ENCODE results near the gene WDR18. TPM values are rescaled to one million over a fixed set of nuclear protein-coding genes. Genes with fewer than 3 reads are reported as not detected.
A peak's percentile ranks its signal among the peaks of the same experiment; 100 is the strongest.

WDR18 gene
- total RNA-seq, 2 donors from 2014 or later: 26.5 to 81.5 TPM

DNA sequence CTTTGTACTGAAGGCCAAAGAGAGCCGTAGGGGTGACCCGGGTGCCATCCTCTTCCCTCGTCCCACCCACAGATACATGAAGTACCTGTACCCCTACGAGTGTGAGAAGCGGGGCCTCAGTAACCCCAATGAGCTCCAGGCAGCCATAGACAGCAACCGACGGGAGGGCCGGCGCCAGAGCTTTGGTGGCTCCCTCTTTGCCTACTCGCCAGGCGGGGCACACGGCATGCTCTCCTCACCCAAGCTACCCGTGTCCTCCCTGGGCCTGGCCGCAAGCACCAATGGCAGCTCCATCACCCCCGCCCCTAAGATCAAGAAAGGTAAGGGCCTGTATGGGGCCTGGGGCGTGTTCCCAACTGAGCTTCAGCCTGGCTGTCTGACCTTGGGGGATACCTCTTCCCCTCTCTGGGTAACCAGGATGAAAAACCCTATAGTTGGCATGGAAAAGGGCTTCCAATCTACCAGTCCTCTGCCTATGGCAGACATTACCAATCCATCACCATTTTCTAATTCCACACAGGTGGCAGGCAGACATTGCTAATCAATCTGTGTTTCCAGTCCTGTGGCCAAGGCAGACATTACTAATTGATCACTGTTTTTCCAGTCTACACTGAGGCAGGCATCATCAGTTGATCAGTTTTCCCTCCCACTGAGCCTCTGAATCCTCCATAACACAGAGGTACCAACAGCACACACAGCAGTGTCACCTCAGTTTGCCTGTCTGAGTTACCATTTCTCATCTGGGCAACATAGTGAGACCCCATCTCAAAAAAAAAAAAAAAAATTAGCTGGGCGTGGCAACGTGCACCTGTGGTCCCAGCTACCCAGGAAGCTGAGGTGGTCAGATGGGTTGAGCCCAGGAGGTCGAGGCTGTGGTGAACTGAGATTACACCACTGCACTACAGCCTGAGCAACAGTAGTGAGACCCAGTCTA, 19.1 kb upstream of the WDR18 start:
- no peak overlapping the region for H3K4me3 ChIP-seq
- intact Hi-C loops (cut with DNase I): no loop called here
- no peak for DNase-seq
- H3K9ac ChIP-seq (ENCODE audit: low read depth in 2 of 2, low read length in 2 of 2): no peak overlapping the region
- H3K27me3 ChIP-seq: no peaks in the 10 kb centered on the region
- no peaks in the 10 kb centered on the region for H3K9me3 ChIP-seq
- no peaks in the 10 kb centered on the region for H3K36me3 ChIP-seq
- H3K4me1 ChIP-seq: no peaks in the 10 kb centered on the region
- H3K27ac ChIP-seq: no peak overlapping the region
- TF ChIP-seq CTCF (IDR thresholded peaks at IDR 0.05): no peak

DNA sequence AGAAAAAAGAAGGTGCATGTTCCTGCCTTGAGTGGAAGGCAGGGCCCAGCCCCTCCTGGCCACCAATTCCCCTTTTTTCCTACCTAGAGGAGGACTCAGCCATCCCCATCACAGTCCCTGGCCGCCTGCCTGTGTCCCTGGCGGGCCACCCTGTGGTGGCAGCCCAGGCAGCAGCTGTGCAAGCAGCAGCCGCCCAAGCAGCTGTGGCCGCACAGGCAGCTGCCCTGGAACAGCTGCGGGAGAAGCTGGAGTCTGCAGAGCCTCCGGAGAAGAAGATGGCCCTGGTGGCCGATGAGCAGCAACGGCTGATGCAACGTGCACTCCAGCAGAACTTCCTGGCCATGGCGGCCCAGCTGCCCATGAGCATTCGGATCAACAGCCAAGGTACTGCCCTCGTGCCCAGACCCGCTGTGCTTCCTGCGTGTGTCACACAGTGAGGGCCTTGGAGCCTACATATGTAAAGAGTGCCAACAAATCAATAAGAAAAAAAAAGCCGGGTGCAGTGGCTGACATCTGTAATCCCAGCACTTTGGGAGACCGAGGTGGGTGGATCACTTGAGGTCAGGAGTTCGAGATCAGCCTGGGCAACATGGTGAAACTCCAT, 17.6 kb upstream of the WDR18 start:
- no peaks in the 10 kb centered on the region for H3K27me3 ChIP-seq
- no peak overlapping the region for H3K9ac ChIP-seq (ENCODE audit: low read depth in 2 of 2, low read length in 2 of 2)
- no peak for DNase-seq
- H3K36me3 ChIP-seq: no peaks in the 10 kb centered on the region
- no peak overlapping the region for H3K4me3 ChIP-seq
- intact Hi-C loops (cut with DNase I): no loop called here
- TF ChIP-seq CTCF (IDR thresholded peaks at IDR 0.05): no peak
- no peak overlapping the region for H3K27ac ChIP-seq
- no peaks in the 10 kb centered on the region for H3K4me1 ChIP-seq
- no peaks in the 10 kb centered on the region for H3K9me3 ChIP-seq

GRCh38 chr19:970695-971094, 13.4 kb upstream of the WDR18 start:
- peak; percentile 18 for TF ChIP-seq CTCF (IDR thresholded peaks at IDR 0.05)
- Histone ChIP-seq H3K9me3 (no peaks in the 10 kb centered on the region), H3K4me3 (no peak overlapping the region), H3K36me3 (no peaks in the 10 kb centered on the region), H3K27me3 (no peaks in the 10 kb centered on the region), H3K4me1 (no peaks in the 10 kb centered on the region), H3K9ac (ENCODE audit: low read depth in 2 of 2, low read length in 2 of 2) (no peak overlapping the region), H3K27ac (no peak overlapping the region)
- intact Hi-C loops (cut with DNase I): loop anchor here (10.0 kb wide), 1 partner anchor 196 kb away; no protein-coding TSS in a partner anchor
- no peak for DNase-seq

DNA sequence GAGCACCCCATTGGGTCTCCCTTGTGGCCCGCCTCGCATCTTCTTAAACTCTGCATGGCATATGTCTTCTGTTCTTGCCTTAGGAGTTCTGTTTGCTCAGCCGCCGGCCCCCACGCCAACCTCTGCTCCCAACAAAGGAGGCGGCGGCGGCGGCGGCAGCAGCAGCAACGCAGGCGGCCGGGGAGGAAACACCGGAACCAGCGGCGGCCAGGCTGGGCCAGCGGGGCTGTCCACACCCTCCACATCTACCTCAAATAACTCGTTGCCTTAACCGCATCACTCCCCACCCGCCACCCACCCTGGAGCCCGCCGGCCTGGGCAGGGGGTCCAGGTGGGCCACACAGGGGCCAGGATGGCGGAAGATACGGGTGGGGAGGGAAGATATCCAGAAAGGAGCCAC, 12.3 kb upstream of the WDR18 start:
- no peak overlapping the region for H3K4me3 ChIP-seq
- no peaks in the 10 kb centered on the region for H3K9me3 ChIP-seq
- H3K27ac ChIP-seq: no peak overlapping the region
- H3K36me3 ChIP-seq: no peaks in the 10 kb centered on the region
- no peaks in the 10 kb centered on the region for H3K27me3 ChIP-seq
- TF ChIP-seq CTCF (IDR thresholded peaks at IDR 0.05): no peak
- DNase-seq: no peak
- intact Hi-C loops (cut with DNase I): loop anchor here (10.0 kb wide), 1 partner anchor 197 kb away; no protein-coding TSS in a partner anchor
- H3K4me1 ChIP-seq: no peaks in the 10 kb centered on the region
- no peak overlapping the region for H3K9ac ChIP-seq (ENCODE audit: low read depth in 2 of 2, low read length in 2 of 2)

- no peaks in the 10 kb centered on the region for H3K27me3 ChIP-seq
- H3K36me3 ChIP-seq: no peaks in the 10 kb centered on the region
- H3K9me3 ChIP-seq: no peaks in the 10 kb centered on the region
- no peak for DNase-seq
- H3K9ac ChIP-seq (ENCODE audit: low read depth in 2 of 2, low read length in 2 of 2): no peak overlapping the region
- no peak overlapping the region for H3K4me3 ChIP-seq
- intact Hi-C loops (cut with DNase I): loop anchor here (10.0 kb wide), 1 partner anchor 197 kb away; no protein-coding TSS in a partner anchor
- no peak overlapping the region for H3K27ac ChIP-seq
- no peaks in the 10 kb centered on the region for H3K4me1 ChIP-seq
- no peak for TF ChIP-seq CTCF (IDR thresholded peaks at IDR 0.05)
Measured at GRCh38 chr19:972281-972680, 11.9 kb upstream of the WDR18 start.

Data from colonic mucosa (tissue), 4 donors.